Hippocampal formation (tissue), 2 donors: ENCODE data around the gene KRT6A.

ENCODE experiments used
- DNase-seq, 2 donors: peaks; one replicate each; lab custom pipeline; 2025; lab: John Stamatoyannopoulos, UW

The KRT6A gene

GRCh38 chr12:52493172-52493571 is at the start of gene KRT6A:
TSS of gene KRT6A (minus strand) at chr12:52493257. CDS start at chr12:52493188, 69 bp downstream.
- DNase-seq = no peak

DNA sequence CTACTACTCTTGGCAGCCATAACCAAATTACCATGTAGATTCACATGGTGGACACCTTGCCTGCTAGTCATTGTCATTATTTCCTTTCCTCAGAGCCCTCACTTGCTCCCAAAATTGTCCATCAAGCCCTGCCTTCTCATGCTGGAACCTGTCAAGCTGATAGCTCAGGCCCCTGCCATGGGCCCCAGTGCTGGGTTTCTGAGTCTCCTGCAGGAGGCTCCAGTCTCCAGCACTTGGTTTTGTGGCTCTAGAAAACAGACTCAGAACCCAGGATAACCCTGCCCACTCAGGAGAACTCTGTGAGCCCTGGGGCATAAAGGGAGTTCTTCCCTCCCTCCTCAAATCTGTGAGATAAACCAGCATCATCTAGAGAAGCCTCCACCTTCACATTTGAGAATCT is 49.1 kb upstream of the KRT6A start:
- DNase-seq = no peak

DNA sequence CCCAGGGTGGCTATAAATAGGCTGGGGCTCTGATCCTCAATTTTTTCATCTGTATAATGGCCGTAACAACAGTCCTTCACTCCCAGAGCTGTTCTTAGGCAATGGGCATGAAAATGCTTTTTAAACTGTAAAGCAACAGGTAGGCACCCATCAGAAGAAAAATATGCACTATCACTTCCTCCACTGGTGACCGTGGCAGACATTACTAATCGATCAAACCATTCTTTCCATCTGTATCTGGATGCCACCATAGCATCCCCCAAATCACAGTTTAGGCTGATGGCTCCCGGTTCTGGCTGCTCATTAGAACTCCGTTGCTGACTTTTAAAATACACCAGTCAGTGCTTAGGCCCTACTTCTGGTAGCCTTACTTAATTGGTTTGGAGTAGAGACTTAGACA is 48.7 kb upstream of the KRT6A start:
- no peak for DNase-seq

GRCh38 chr12:52540531-52540930 is 47.5 kb upstream of the KRT6A start:
- no peak for DNase-seq

DNA sequence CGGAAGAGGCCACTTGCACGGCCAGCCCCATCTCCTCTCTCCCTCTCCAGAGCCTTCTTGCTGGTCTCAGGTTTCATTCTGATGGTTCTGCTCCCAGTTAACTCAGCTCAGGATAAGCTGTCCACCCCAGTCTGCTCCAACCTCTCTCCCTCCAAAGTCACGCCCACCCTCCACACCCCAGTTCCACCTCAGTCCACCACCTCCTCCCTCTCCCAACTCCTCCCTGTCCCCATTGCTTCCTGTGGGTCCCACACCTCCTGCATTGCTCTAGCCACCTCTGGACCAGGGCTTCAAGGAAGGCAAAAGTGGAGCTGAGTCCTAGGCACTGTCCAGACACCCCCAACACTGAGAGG is 46.7 kb upstream of the KRT6A start:
- DNase-seq = no peak

- no peak for DNase-seq
These were observed 46.2 kb upstream of the KRT6A start for GRCh38 chr12:52539083-52539820.

DNA sequence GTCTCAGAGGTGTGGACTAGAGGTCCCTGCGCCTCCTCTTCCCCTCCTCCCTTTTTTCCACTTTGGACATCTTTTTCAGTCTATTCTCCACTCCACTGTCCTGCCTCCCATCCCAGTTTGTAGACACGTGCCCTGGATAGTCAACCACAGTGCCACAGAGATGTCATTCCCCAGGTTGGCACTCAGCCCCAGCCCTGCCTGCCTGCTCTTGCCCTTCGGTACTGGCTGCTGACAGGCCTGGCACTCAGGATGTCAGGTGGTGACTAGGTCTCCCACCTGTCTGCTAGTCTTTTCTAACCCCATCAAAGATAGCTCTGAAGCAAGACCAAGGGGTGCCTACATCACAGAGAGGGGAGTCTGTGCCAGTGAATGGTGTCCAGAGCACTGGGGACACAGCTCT is 44.0 kb upstream of the KRT6A start:
- DNase-seq = no peak

DNA sequence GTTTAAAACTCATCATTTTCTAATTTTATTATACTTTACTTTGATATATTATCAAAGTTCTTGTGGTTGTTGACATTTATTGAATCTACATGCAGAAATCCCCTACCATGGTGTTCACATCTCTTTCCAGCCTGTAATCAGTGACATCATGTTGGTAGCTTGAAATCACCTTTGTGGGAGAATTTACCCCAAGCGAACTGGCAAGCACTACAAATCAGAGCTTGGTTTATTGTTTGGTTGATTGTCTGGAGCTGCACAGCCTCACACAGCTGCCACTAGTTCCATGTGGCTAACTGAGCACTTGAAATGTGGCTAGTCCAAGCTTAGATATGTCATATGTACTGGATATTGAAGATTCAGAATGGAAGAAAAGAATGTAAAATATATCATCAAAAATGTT is 42.5 kb upstream of the KRT6A start:
- no peak for DNase-seq

- no peak for DNase-seq
These were observed 41.4 kb upstream of the KRT6A start for GRCh38 chr12:52534482-52534881.

- DNase-seq = no peak
These were observed 40.8 kb upstream of the KRT6A start for GRCh38 chr12:52533686-52534470.

DNA sequence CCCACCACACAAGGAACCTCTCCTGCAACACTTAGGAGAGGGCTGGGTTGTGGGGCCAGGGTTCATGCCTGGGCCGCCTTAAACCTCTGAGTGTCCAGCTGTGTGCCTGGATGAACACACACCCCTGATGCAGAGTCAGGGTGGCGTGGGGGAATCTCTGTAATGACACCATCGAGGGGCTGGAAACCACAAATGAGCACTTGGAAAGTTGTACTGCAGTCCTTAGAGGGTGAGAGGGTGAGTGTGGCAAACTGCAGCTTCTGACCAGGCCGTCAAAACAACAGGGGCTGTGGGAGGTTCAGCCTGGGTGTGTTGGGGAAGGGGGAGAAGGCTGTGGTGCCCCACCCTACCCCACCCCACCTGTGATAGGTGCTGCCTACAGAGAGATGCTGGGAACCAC is 39.6 kb upstream of the KRT6A start:
- DNase-seq = no peak

DNA sequence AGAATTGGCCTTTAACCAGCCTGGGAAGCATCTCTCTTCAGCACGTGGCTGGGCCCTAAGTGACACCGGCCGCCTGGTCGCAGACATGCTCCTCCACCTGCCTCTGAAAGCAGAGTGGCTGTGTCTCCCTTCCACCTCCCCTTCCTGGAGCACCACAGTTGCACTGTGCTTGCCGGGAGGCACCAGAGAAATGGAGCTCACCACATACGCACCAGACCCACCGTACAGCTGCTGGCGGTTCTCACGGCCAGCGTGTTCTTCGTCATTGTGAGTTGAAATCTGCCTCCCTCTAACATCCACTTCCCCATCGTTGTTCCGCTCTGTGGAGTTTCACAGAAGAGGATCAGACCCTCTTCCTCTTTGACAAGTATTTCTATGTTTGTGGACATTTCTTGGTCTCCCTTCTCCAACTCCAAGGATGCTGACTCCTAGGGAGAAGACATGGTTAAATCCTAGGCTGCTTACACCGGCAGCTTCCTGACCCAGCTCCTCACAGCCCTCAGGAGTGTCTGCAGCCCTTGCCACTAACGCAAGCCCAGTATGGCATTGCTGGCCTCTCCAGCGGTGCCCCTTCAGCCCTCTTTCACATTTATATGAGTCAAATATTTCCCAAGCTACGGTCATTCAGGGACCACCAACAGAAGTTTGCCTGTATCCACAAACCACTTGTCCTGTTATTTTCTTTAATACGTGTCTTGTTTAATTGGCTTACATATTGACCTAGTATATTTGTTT is 38.7 kb upstream of the KRT6A start:
- no peak for DNase-seq

GRCh38 chr12:52530905-52531304 is 37.8 kb upstream of the KRT6A start:
- no peak for DNase-seq

- DNase-seq = no peak
These were observed 37.3 kb upstream of the KRT6A start for GRCh38 chr12:52530366-52530765.

- no peak for DNase-seq
These were observed 36.8 kb upstream of the KRT6A start for GRCh38 chr12:52529846-52530245.

DNA sequence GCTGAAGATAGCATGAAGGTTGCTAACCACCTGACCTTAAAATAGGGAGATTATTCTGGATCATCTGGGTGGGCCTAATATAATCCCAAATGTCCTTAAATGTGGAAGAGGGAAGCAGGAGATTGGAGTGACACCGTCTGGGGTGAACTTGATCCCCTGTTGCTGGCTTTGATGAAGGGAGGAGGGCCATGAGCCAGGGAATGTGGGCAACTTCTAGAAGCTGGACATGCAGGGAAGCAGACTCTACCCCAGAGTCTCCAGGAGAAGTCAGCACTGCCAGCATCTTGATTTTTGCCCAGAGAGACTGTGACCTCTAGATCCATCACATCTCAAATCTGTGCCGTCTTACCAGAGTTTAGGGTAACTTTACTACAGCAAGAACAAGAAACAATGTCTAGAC is 36.4 kb upstream of the KRT6A start:
- DNase-seq = no peak

DNA sequence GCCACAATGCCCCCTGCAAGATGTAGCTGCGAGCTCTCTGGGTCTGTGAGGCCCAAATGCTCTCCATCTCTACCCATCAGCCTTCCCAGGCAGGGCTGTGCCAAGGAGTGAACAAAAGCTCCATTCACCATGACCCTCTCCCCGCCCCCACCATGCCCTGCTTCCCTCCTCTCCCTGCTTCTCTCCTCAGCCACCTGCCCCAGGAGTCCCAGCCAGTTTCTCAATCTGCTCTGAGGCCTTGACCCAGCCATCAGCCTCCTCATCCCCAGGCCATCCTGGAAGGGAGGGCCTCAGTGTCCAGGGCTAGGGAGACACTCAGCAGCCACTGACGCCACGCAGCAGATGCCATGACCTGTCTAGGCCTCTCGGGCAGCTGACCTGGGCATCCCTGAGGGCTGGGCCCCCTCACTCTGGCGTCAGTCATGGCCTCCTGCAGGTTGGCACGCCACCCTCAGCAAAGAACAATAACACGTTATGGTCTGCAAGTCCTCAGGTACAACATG is 35.6 kb upstream of the KRT6A start:
- peak; percentile 35 to 68 for DNase-seq

GRCh38 chr12:52527121-52527800 is 34.2 kb upstream of the KRT6A start:
- no peak for DNase-seq

GRCh38 chr12:52526511-52526951 is 33.5 kb upstream of the KRT6A start:
- no peak for DNase-seq

DNA sequence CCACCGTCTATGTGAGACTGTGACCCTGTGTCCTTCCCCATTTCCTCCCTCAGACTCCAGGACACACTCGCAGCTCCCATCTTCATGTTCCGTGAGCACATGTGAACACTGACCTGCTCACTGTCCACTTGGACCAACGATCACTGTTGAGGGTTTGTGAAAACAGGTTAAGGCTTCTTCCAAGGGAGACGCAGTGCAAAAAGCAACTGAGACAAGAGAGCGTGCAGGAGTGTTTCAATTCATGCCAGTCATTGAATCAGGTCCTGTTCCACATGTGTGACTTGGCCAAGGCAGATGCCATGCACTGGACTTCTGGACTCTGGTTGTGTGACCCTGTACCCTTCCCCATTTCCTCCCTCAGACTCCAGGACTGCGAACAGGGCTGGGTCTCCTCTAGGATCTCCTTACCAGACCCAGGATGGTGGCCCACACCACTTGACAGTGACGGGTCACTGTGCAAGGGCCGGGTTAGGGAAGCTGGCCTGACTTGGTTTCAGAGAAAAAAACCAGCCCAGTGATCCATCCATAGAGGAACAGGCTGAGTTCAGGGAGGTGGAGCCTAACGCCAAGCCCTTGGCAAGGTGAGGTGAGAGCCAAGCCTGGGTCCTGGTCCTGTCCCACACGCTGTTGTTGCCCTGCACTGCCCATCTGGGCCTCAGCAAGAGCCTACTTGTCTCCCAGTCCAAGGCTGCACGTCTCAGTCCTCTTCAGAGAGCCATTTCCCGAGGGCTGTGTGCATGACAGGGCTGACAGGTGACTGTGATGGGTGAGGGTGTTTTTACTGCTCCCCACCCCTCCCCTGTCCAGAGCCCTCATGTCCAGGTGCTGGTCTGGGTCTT is 32.8 kb upstream of the KRT6A start:
- no peak for DNase-seq
